Measurements from ENCODE around the gene AP2A2.
A peak's percentile ranks its signal among the peaks of the same experiment; 100 is the strongest.

Gene AP2A2

DNA sequence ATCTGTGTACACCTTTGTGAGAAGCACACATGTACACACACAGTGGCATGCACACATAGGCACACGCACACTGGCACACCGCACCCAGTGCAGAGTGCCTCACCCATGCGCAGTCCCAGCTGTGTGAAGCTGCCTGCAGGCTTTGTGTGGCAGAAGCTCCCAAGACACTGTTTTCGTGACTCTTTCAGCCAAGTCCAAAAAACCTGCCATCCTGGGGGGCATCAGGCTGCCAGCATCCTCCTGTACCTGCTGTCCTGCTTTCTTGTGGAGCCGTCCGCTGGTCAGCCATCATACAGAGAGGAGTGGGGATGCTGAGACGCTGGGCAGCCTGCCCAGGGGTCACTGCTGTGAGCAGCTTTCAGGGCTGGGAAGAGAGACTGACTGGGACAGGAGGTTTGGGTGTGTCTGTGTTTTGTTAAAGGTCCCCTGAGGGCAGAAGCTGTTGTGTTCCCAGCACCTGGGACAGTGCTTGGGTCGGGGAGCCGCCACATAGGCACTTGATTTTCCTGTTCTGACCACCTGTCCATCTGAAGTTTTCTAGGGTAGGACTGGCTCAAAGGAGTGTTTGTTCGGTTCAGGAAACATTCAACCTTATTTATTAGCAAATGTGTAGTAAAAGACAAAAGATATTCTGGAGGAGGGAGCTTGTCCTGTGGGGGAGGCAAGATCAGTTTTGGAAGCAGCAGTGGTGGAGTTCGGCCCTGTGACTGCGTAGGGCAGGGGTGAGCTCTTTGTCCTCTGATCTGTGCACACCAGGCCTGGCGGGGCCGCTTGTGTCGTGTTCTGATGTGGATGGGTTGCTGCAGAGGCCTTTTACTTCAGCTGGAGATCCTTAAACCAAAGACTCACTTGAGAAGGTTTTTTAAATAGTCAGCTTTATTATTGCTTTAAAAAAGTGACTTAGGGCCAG is 29.7 kb downstream of the AP2A2 start:
- no peak overlapping the region for H3K23ac ChIP-seq (ENCODE audit: low read depth, low read length, poor library complexity)
- H3K4me3 ChIP-seq (ENCODE audit: low read length in 2 of 2) = no peak overlapping the region
- H2AK5ac ChIP-seq (ENCODE audit: low read depth, low read length) = no peak overlapping the region
- H3K4me1 ChIP-seq (ENCODE audit: control insufficient read depth in 2 of 2, insufficient read depth in 1 of 2, low read depth in 1 of 2, low read length in 2 of 2) = peaks cover 21 to 22% of the 10 kb centered on the region in 2 donors
- H3K27me3 ChIP-seq (ENCODE audit: control insufficient read depth in 3 of 3, insufficient read depth in 3 of 3, low read depth in 1 of 3, low read length in 3 of 3) = no peaks in the 10 kb centered on the region
- no peak overlapping the region for H2BK120ac ChIP-seq (ENCODE audit: low read depth, low read length)
- no peak for DNase-seq (ENCODE audit: low spot score)
- H3K9me3 ChIP-seq (replicated peaks in 1 of 2; ENCODE audit: control insufficient read depth in 2 of 2, insufficient read depth in 1 of 2, low read depth in 1 of 2, low read length in 2 of 2) = no peaks in the 10 kb centered on the region
- no peak overlapping the region for H2BK12ac ChIP-seq (ENCODE audit: low read length)
- peak overlapping the region; percentile 55 for H3K9ac ChIP-seq (ENCODE audit: low read depth, low read length, poor library complexity)
- H3K18ac ChIP-seq (ENCODE audit: low read length) = no peak overlapping the region
- H3K27ac ChIP-seq (replicated peaks; ENCODE audit: low read length) = peak overlapping the region; percentile 5
- peaks cover 8 to 36% of the 10 kb centered on the region in 2 donors for H3K36me3 ChIP-seq (replicated peaks in 1 of 2; ENCODE audit: control insufficient read depth in 2 of 2, insufficient read depth in 2 of 2, low read length in 2 of 2)
- no peak overlapping the region for H3K4me2 ChIP-seq (ENCODE audit: insufficient read depth, low read length, poor library complexity, severe bottlenecking)
- peaks cover 14% of the 10 kb centered on the region for H3K79me1 ChIP-seq (ENCODE audit: low read depth, low read length)
- no peak overlapping the region for H2AFZ ChIP-seq (ENCODE audit: low read length)
- no peak overlapping the region for H3K14ac ChIP-seq (ENCODE audit: low read length)
- no CpG with 5 or more reads among the region's 15 CpGs for WGBS, 2 donors (ENCODE audit: extremely low coverage in 2 of 2, insufficient read length in 2 of 2, insufficient replicate concordance in 1 of 2)
- H3K4ac ChIP-seq (ENCODE audit: low read length) = no peak overlapping the region
- no peak overlapping the region for H2BK5ac ChIP-seq (ENCODE audit: low read length)
- no peak overlapping the region for H4K91ac ChIP-seq (ENCODE audit: low read depth, low read length, poor library complexity)
- H4K8ac ChIP-seq (ENCODE audit: low read depth, low read length) = no peak overlapping the region
- H2BK15ac ChIP-seq (ENCODE audit: low read length) = no peak overlapping the region

DNA sequence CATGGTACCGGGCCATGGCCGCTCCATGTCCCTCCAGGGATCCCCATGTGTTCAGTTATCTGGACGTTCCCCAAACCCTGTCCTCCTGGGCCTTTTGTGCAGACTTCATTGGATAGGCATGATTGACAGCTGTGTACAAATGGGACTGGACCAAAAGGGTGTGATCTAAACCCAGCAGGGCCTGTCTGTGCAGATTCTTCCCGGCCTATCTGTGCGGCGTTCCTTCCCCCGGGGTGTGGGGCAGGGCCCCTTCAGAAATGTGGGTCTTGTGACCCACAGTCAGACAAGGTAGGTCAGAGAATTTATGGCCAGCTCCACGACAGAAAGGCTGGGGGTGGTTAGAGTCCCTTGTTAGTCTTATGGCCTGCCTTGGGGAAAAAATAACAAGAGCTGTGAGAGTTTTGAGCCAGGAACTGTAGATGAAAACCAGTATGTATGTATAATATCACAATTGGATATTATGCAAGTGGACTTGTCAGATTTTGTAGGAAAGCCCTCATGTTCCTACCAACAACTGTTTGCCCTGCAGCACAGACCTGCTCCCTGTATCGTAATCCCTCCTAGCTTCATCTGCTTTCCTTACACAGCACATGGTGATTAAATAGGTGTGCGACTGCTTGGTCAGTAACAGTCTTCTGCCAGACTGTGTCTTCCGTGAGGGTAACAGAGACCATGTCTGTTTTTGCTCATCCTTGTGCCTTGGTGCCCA is 31.7 kb downstream of the AP2A2 start:
- Histone ChIP-seq H3K4me1 (ENCODE audit: control insufficient read depth in 2 of 2, insufficient read depth in 1 of 2, low read depth in 1 of 2, low read length in 2 of 2) (peaks cover 17 to 20% of the 10 kb centered on the region in 2 donors), H3K4me3 (ENCODE audit: low read length in 2 of 2) (no peak overlapping the region), H3K4ac (ENCODE audit: low read length) (no peak overlapping the region), H3K27ac (replicated peaks; ENCODE audit: low read length) (no peak overlapping the region), H3K23ac (ENCODE audit: low read depth, low read length, poor library complexity) (no peak overlapping the region), H3K4me2 (ENCODE audit: insufficient read depth, low read length, poor library complexity, severe bottlenecking) (no peak overlapping the region), H4K8ac (ENCODE audit: low read depth, low read length) (no peak overlapping the region), H2BK15ac (ENCODE audit: low read length) (no peak overlapping the region), H3K9me3 (replicated peaks in 1 of 2; ENCODE audit: control insufficient read depth in 2 of 2, insufficient read depth in 1 of 2, low read depth in 1 of 2, low read length in 2 of 2) (no peaks in the 10 kb centered on the region), H3K79me1 (ENCODE audit: low read depth, low read length) (peaks cover 14% of the 10 kb centered on the region), H2BK120ac (ENCODE audit: low read depth, low read length) (no peak overlapping the region), H3K27me3 (ENCODE audit: control insufficient read depth in 3 of 3, insufficient read depth in 3 of 3, low read depth in 1 of 3, low read length in 3 of 3) (no peaks in the 10 kb centered on the region), H3K14ac (ENCODE audit: low read length) (no peak overlapping the region), H2AK5ac (ENCODE audit: low read depth, low read length) (no peak overlapping the region), H2BK5ac (ENCODE audit: low read length) (peak overlapping the region; percentile 27), H3K18ac (ENCODE audit: low read length) (no peak overlapping the region), H3K9ac (ENCODE audit: low read depth, low read length, poor library complexity) (no peak overlapping the region), H4K91ac (ENCODE audit: low read depth, low read length, poor library complexity) (no peak overlapping the region), H2BK12ac (ENCODE audit: low read length) (no peak overlapping the region), H3K36me3 (replicated peaks in 1 of 2; ENCODE audit: control insufficient read depth in 2 of 2, insufficient read depth in 2 of 2, low read length in 2 of 2) (peaks cover 8 to 49% of the 10 kb centered on the region in 2 donors), H2AFZ (ENCODE audit: low read length) (no peak overlapping the region)
- no CpG with 5 or more reads among the region's 11 CpGs for WGBS, 2 donors (ENCODE audit: extremely low coverage in 2 of 2, insufficient read length in 2 of 2, insufficient replicate concordance in 1 of 2)
- no peak for DNase-seq (ENCODE audit: low spot score)

DNA sequence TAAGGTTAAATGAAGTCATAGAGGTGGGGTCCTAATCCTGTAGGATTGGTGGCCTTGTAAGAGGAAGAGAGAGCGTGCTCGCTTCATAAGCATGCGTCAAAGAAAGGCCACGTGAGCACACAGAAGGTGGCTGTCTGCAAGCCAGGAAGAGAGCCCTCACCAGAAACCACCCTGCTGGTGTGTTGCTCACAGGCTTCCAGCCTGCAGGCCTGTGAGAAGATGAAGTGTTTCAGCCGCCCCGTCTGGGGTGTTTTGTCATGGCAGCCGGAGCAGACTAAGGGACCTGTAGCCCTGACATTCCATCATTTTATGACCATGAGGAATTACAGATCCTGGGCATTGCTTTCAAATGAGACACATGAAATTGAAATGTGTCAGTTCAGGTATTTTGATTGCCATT is 32.4 kb downstream of the AP2A2 start:
- Histone ChIP-seq H3K4ac (ENCODE audit: low read length) (no peak overlapping the region), H3K9me3 (replicated peaks in 1 of 2; ENCODE audit: control insufficient read depth in 2 of 2, insufficient read depth in 1 of 2, low read depth in 1 of 2, low read length in 2 of 2) (no peaks in the 10 kb centered on the region), H2AK5ac (ENCODE audit: low read depth, low read length) (no peak overlapping the region), H3K27me3 (ENCODE audit: control insufficient read depth in 3 of 3, insufficient read depth in 3 of 3, low read depth in 1 of 3, low read length in 3 of 3) (no peaks in the 10 kb centered on the region), H4K91ac (ENCODE audit: low read depth, low read length, poor library complexity) (no peak overlapping the region), H2BK12ac (ENCODE audit: low read length) (no peak overlapping the region), H2BK5ac (ENCODE audit: low read length) (no peak overlapping the region), H3K4me3 (ENCODE audit: low read length in 2 of 2) (no peak overlapping the region), H3K4me1 (ENCODE audit: control insufficient read depth in 2 of 2, insufficient read depth in 1 of 2, low read depth in 1 of 2, low read length in 2 of 2) (peaks cover 13% of the 10 kb centered on the region in 2 donors), H2BK120ac (ENCODE audit: low read depth, low read length) (no peak overlapping the region), H4K8ac (ENCODE audit: low read depth, low read length) (no peak overlapping the region), H3K36me3 (replicated peaks in 1 of 2; ENCODE audit: control insufficient read depth in 2 of 2, insufficient read depth in 2 of 2, low read length in 2 of 2) (peaks cover 11 to 55% of the 10 kb centered on the region in 2 donors), H3K79me1 (ENCODE audit: low read depth, low read length) (peaks cover 12% of the 10 kb centered on the region), H3K14ac (ENCODE audit: low read length) (no peak overlapping the region), H2AFZ (ENCODE audit: low read length) (no peak overlapping the region), H3K23ac (ENCODE audit: low read depth, low read length, poor library complexity) (no peak overlapping the region), H3K9ac (ENCODE audit: low read depth, low read length, poor library complexity) (no peak overlapping the region), H3K18ac (ENCODE audit: low read length) (no peak overlapping the region), H3K4me2 (ENCODE audit: insufficient read depth, low read length, poor library complexity, severe bottlenecking) (no peak overlapping the region), H2BK15ac (ENCODE audit: low read length) (no peak overlapping the region), H3K27ac (replicated peaks; ENCODE audit: low read length) (no peak overlapping the region)
- WGBS, 2 donors (ENCODE audit: extremely low coverage in 2 of 2, insufficient read length in 2 of 2, insufficient replicate concordance in 1 of 2) = no CpG with 5 or more reads among the region's 7 CpGs
- DNase-seq (ENCODE audit: low spot score) = no peak

DNA sequence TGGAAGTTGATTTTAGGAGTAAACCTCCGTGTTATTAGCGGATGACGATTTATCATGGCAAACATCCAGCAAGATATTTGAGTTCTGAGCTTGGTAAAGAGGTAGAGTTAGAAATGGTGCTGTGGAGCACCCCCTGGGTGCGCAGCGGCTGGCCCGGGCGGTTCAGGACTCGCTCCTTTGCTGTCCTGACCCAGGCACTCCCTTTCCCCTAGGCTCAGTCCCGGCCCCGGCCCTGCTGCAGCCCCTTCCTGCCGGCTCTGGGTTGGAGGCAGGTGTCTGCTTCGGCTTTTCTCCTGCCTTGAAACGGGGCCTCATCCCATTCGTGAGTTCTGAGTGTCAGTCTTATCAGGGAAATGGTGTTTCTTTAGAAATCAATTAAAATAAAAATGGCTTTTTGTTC is 33.4 kb downstream of the AP2A2 start:
- no peak overlapping the region for H4K91ac ChIP-seq (ENCODE audit: low read depth, low read length, poor library complexity)
- H2AFZ ChIP-seq (ENCODE audit: low read length) = no peak overlapping the region
- H3K9me3 ChIP-seq (replicated peaks in 1 of 2; ENCODE audit: control insufficient read depth in 2 of 2, insufficient read depth in 1 of 2, low read depth in 1 of 2, low read length in 2 of 2) = peaks cover 2 to 5% of the 10 kb centered on the region in 2 donors
- H2BK12ac ChIP-seq (ENCODE audit: low read length) = no peak overlapping the region
- DNase-seq (ENCODE audit: low spot score) = no peak
- H3K36me3 ChIP-seq (replicated peaks in 1 of 2; ENCODE audit: control insufficient read depth in 2 of 2, insufficient read depth in 2 of 2, low read length in 2 of 2) = peaks cover 14 to 64% of the 10 kb centered on the region in 2 donors
- no CpG with 5 or more reads among the region's 14 CpGs for WGBS, 2 donors (ENCODE audit: extremely low coverage in 2 of 2, insufficient read length in 2 of 2, insufficient replicate concordance in 1 of 2)
- H3K4me3 ChIP-seq (ENCODE audit: low read length in 2 of 2) = no peak overlapping the region
- H3K18ac ChIP-seq (ENCODE audit: low read length) = no peak overlapping the region
- no peak overlapping the region for H3K4me2 ChIP-seq (ENCODE audit: insufficient read depth, low read length, poor library complexity, severe bottlenecking)
- peak overlapping the region; percentile 10 for H3K27ac ChIP-seq (replicated peaks; ENCODE audit: low read length)
- no peak overlapping the region for H3K4ac ChIP-seq (ENCODE audit: low read length)
- H2BK5ac ChIP-seq (ENCODE audit: low read length) = no peak overlapping the region
- H4K8ac ChIP-seq (ENCODE audit: low read depth, low read length) = no peak overlapping the region
- H3K14ac ChIP-seq (ENCODE audit: low read length) = no peak overlapping the region
- no peak overlapping the region for H2BK15ac ChIP-seq (ENCODE audit: low read length)
- H3K9ac ChIP-seq (ENCODE audit: low read depth, low read length, poor library complexity) = no peak overlapping the region
- H3K4me1 ChIP-seq (ENCODE audit: control insufficient read depth in 2 of 2, insufficient read depth in 1 of 2, low read depth in 1 of 2, low read length in 2 of 2) = peaks cover 12 to 13% of the 10 kb centered on the region in 2 donors
- no peak overlapping the region for H2AK5ac ChIP-seq (ENCODE audit: low read depth, low read length)
- H3K23ac ChIP-seq (ENCODE audit: low read depth, low read length, poor library complexity) = no peak overlapping the region
- no peaks in the 10 kb centered on the region for H3K27me3 ChIP-seq (ENCODE audit: control insufficient read depth in 3 of 3, insufficient read depth in 3 of 3, low read depth in 1 of 3, low read length in 3 of 3)
- H2BK120ac ChIP-seq (ENCODE audit: low read depth, low read length) = no peak overlapping the region
- H3K79me1 ChIP-seq (ENCODE audit: low read depth, low read length) = peaks cover 11% of the 10 kb centered on the region
